ENCODE measurements around the gene ATP5PB. TPM values are rescaled to one million over a fixed set of nuclear protein-coding genes. Genes with fewer than 3 reads are reported as not detected.

The ATP5PB gene
- total RNA-seq, 1 experiment from 2014 or later: 458 TPM

- DNase-seq (ENCODE audit: low spot score): no peak
Observed at GRCh38 chr1:111475701-111476100, 26.4 kb downstream of the ATP5PB start.

GRCh38 chr1:111476214-111476613 lies 26.9 kb downstream of the ATP5PB start:
- DNase-seq (ENCODE audit: low spot score): no peak

GRCh38 chr1:111476761-111477309 lies 27.6 kb downstream of the ATP5PB start:
- no peak for DNase-seq (ENCODE audit: low spot score)

DNA sequence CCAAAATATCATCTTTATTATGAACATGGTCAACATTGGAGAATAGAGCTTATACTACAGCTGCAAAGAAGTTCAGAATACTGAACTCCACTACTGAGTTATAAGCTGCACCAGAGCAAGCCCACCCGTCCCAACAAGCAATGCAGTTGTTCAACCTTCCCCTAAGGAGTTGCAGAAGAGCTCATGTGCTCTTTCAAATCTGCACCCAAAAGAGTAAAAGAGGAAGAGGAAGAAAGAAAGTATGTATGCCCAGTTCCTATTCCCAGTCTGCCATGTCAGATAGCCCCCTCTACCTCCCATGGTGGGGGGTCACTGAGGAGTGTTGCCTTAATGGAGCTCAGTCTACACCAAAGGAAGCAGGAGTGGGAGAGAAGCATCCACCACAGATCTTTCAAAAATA lies 31.4 kb downstream of the ATP5PB start:
- no peak for DNase-seq (ENCODE audit: low spot score)

DNA sequence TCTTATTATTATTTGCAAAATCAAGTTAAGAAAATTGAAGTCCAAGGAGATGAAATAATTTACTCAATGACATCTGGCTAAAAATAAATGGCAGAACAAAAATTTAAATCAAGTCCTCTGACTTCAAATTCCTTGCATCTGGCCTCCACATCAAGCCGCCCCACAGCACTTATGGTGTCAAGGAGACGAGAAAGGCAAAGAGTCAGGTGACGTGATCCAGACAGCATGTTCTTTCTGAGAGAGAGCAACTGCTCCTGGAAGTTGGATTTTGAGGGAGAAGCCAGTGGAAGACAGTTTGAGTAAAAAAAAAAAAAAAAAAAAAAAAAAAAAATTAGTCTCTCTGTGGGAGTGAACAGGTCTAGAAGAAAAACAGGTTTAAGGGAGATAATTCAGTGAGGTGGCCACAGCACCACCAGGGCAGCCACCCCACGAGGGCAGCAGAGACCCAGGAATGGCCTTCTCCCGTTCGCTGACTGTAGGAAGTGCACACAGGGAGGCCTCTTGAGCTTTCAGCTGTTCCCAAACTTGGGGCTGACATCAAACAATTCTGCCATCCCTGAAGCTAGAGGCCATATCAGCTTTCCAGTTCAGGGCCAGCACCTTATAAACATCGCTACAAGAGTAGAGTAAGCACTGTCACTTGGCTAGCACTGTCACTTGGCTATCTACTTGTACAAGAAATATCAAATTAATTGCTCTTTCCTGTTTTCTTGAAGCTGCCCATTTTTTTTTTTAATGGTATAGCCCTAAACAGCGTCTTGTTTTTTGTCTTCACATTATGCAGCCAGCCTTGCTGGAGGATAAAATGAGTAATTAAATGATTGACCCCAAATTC lies 32.3 kb downstream of the ATP5PB start:
- peak; percentile 54 for DNase-seq (ENCODE audit: low spot score)

- no peak for DNase-seq (ENCODE audit: low spot score)
Observed at GRCh38 chr1:111483166-111483565, 33.9 kb downstream of the ATP5PB start.

DNA sequence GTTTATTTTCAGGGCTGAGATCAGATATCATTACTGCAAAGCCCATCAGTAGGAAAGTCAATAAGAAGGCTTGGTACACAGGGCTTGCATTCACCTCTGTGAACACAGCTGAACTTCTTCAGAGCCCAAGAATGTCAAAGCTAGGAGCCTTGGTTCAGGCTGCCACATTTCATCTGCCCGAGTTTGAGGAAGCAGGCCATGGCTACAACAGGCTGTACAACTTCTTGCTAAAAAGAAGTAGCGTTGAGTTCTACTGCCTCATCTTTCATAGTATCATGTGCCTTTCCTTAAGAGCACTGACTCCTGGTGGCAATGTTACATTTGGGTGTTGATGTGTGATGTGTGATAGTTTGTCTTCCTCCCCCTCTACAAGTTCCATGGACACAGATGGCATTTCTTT lies 34.6 kb downstream of the ATP5PB start:
- no peak for DNase-seq (ENCODE audit: low spot score)

- no peak for DNase-seq (ENCODE audit: low spot score)
Observed at GRCh38 chr1:111484391-111485026, 35.2 kb downstream of the ATP5PB start.

DNA sequence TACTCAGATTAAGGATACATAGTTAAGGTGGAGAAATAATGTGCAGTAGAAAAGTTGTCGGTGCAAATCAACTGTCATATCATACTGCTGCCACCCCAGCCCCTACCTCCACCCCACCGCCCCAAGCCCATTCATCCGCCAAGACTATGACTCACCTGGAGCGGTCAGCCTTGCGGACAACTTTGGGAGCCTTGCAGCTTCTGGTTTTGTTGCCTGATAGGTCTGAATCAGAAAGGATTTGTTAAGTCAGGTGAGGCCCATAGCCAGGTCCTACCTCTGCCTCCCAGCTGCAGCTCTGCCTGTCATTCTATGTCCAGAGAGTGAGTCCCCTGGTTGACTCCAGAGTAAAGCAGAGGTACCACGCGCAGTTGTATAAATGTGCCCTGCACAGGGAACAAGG lies 37.2 kb downstream of the ATP5PB start:
- DNase-seq (ENCODE audit: low spot score): no peak

- no peak for DNase-seq (ENCODE audit: low spot score)
Observed at GRCh38 chr1:111487133-111487532, 37.9 kb downstream of the ATP5PB start.

DNA sequence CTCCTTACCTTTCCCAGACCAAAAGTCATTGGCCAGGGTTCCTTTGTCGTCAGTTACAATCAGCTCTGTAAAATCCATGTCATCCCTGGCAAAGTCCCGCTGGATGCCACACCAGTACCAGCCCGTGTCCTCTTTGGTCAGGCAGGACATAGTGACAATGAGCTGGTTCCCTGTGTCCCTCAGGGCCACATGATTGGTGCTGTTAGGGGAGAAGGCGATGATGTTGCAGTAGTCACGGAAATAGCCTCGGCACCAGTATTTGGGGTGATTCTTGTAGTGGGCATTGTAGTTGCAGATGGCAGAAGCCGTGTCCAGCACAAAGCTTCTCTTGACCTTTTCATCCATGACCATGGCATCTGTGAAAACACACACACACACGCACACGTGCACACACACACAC lies 39.4 kb downstream of the ATP5PB start:
- no peak for DNase-seq (ENCODE audit: low spot score)

GRCh38 chr1:111489604-111490003 lies 40.3 kb downstream of the ATP5PB start:
- DNase-seq (ENCODE audit: low spot score): no peak

- no peak for DNase-seq (ENCODE audit: low spot score)
Observed at GRCh38 chr1:111490220-111490619, 41.0 kb downstream of the ATP5PB start.

- DNase-seq (ENCODE audit: low spot score): no peak
Observed at GRCh38 chr1:111491070-111491469, 41.8 kb downstream of the ATP5PB start.

- no peak for DNase-seq (ENCODE audit: low spot score)
Observed at GRCh38 chr1:111496398-111496797, 47.1 kb downstream of the ATP5PB start.

GRCh38 chr1:111497592-111497991 lies 48.3 kb downstream of the ATP5PB start:
- no peak for DNase-seq (ENCODE audit: low spot score)

- no peak for DNase-seq (ENCODE audit: low spot score)
Observed at GRCh38 chr1:111499026-111499785, 49.9 kb downstream of the ATP5PB start.

DNA sequence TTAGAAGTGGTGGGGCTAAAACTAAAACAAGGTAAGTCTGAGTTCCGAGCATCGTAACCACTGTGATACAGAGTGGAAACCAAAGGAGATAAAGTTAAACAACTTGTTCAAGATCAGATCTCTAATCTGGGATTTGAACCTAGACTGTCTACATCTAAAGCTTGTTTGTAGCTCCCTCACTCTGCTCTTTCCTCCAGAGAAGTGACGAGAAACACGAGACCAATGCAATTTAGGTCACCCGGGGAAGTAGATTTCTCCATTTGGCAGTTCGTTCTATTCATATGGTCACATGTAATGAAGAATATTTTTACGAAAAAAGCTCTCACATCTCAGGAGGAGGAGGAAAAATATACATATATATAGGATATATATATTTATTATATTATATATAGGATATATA lies 52.4 kb downstream of the ATP5PB start:
- no peak for DNase-seq (ENCODE audit: low spot score)

GRCh38 chr1:111503585-111504060 lies 54.4 kb downstream of the ATP5PB start, which contains the start of the genes ADORA3 and TMIGD3:
Gene ADORA3, minus strand, starts transcription at chr1:111503633. Its CDS starts 279 bp downstream, at chr1:111503354.
Gene TMIGD3, minus strand, starts transcription at chr1:111503633. Its CDS starts 279 bp downstream, at chr1:111503354.
- no peak for DNase-seq (ENCODE audit: low spot score)

DNA sequence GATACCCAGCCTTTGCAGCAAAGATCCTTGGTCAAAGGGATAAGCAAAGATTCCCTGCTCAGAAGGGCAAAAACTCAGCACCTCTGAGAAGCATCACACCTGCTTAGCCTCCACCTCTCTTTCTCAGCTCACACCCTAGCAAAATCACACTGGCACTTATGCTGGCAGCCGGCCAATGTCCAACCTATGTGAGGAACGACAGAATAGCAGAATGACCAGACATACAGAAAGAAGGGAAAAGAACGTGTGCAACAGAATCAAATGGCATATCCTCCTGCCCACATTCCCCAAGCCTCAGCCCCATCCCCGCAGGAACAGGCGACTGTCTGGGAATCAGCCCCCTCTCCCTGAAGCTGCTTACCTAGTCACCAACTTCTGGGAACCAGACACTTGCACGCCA lies 54.8 kb downstream of the ATP5PB start:
- DNase-seq (ENCODE audit: low spot score): no peak

DNA sequence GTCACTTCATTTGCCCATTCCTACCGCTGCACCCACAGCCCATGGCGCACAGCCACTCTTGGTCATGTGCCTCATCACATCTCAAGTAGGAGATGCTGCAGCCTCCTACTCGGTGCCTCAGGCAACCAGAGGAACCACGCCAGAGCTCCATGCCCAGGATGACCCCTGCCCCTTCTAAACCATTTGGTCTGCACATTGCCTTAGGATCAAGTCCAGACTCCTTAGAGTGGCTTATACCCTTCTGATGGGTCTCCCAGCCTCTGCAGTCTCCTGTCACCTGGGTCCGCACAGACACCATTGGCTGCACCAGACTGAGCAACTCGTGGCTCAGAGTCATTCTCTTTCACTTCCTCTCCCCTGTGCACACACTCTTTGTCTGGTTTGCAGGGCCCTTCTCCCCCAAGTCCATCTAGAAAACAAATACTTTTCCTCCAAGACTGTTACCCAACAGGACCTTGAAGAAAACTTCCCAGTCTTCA lies 56.4 kb downstream of the ATP5PB start:
- DNase-seq (ENCODE audit: low spot score): no peak

DNA sequence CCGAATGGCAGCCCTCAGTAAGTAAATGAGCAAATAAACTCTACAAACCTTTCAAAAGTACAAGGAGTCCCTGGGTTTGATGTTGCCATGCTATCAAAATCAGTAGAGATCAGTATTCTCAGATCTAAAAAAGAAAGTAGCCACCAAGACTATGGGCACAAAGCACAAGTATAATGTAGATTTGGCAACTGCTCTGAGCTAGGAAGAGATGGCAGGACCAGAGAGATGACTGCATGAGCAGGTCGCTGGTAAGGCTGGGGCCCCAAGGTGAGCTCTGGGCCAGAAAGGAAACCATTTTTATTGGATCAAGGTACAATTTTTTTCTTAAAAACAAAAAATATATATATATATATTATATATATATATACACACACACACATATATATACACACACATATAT lies 57.3 kb downstream of the ATP5PB start:
- DNase-seq (ENCODE audit: low spot score): no peak
